NCI-H226 (cell line): ENCODE results near the gene PDPK1.
A peak's percentile ranks its signal among the peaks of the same experiment; 100 is the strongest.

ENCODE experiments used
- DNase-seq: peaks from one replicate; pipeline ENCODE4 v3.0.0-alpha.2; 2015

PDPK1 gene

DNA sequence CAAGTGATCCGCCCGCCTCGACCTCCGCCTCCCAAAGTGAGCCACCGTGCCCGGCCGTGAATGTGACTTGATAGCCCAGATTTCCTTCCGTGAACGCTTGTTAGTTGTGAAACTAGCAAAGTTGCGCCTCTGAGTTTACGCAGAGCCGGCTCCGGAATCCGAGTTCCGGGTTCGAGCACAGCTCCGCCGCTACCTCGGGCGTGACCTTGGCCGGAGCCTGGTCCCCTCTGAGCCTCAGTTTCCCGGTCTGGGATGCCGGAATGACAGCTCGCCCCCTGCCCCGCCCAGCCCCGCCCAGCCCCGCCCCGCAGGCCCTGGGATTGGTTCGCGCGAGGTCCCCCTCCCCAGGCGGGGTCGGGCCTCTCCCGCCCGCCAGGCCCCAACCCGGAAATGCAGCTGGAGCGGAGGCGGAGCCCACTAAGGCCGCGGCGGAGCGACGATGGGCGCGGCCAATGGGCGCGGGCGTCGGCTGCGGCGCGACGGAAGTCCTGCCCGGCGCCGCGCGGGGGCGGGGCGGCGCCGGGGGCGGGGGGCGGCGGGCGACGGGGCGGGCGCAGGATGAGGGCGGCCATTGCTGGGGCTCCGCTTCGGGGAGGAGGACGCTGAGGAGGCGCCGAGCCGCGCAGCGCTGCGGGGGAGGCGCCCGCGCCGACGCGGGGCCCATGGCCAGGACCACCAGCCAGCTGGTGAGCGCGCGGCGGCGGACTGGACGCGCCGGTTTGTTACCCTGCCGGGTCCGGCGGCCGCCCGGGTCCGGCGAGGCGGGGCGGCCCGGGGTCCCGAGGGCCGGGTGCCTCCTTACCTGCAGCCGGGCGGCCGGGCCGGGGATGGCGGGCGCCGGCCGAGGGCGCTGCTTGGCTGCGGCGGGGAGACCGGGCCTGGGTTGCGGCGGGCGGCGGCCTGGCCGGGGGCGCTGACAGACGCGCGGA is at the start of gene PDPK1:
Gene PDPK1 (plus strand): TSS at position 571 of the 929 bp plus-strand sequence. CDS start 92 bp downstream, at position 663.
- peak; percentile 91 for DNase-seq

- DNase-seq, result no peak
Observed at GRCh38 chr16:2489581-2489980, 48.2 kb upstream of the PDPK1 start.

DNA sequence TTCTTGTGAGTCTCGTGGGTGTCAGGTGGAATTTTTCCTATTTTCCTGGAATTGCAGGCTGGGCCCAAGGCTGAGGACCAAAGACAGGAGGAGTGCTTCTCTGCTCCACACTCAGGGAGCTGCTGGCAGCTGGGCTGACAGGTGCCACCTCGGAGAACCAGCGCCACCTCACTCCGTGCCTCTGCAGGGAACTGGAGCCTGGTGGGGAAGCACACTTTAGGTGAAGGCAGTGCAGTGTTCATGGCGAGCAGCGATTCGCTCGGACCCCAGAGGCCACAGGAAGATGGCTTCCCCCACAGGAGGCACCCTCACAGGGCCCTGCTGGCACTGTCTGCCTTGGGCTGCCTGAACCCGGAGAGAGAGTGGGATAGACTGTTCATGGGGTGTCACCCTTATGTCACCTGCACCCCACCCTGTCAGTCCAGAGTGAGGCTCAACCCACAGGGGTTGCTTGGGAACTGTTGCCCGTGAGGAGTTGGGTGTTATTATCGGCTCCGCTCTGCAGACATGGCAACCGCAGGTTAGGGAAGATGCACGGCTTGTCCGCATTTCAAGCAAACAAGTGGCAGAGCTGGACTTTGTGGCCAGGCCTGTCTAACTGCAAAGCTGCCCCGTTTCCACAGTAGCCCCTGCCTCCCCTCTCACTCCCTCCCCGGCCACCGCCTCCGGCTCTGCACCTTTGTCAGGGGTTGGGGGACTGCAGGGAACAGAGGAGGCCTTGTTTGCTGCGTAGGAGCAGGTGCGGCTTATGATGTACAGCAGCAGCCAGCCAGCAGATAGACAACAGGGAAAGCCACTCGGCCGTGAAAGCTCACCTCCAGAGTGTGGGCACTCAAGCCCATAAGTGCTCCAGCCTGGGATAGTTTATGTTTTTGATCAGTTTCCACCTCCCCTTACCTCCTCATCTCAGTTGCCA is 47.4 kb upstream of the PDPK1 start:
- DNase-seq, result no peak

DNA sequence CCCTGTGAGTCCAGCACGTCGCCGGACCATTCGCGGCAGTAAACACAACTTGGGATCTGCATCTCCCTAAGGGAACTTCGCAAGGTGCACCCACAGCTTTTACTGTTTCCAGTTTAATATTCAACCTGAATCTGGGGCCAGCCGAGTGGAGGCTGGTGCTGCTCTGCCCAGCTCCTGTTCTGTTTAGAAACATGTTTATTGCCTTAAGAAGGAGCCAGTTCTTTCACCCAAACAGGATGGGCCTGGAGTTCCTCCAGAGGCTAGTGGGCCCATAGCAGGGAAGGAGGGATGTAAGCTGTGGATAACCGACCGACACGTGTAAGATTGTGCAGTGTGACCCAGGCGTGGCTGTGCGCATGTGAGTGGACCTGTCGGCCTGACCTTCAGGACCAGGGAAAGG is 45.5 kb upstream of the PDPK1 start:
- DNase-seq, result no peak

DNA sequence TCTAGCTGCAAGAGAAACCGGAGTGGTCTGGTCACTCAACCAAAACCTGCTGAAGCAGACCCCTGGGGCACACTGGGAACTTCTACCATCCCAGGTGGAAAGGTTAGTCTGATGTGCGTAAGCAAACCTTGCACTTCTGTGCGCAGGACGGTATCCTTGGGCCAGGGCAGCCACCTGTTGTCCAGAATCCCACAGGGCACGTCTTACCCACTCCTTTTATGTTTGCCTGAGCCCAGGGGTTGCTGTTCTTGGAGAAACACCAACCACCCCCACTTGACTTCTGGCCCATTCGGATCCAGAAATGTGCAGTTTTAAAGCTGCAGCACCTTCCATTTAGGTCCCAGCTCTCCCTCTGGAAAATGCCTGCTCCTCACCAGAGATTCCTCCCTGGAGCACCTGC is 44.2 kb upstream of the PDPK1 start:
- DNase-seq, result no peak

DNA sequence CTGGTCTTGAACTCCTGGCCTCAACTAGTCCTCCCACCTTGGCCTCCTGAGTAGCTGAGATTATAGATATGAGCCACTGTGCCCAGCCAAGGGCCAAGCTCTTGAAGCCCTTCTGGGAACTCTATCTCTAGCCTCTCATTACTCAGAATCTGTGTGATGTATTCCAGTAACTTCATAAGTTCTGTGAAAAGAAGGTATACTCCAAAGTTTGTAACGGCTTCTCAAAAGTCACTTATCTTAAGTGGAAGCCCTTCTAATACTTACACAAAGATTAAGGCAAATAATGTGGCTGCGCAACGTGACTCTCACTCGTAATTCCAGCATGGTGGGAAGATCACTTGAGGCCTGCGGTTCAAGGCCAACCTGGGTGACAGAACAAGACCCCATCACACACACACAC is 43.2 kb upstream of the PDPK1 start:
- no peak for DNase-seq

- no peak for DNase-seq
Observed at GRCh38 chr16:2495041-2495440, 42.8 kb upstream of the PDPK1 start.

- no peak for DNase-seq
Observed at GRCh38 chr16:2496223-2497115, 41.4 kb upstream of the PDPK1 start.

DNA sequence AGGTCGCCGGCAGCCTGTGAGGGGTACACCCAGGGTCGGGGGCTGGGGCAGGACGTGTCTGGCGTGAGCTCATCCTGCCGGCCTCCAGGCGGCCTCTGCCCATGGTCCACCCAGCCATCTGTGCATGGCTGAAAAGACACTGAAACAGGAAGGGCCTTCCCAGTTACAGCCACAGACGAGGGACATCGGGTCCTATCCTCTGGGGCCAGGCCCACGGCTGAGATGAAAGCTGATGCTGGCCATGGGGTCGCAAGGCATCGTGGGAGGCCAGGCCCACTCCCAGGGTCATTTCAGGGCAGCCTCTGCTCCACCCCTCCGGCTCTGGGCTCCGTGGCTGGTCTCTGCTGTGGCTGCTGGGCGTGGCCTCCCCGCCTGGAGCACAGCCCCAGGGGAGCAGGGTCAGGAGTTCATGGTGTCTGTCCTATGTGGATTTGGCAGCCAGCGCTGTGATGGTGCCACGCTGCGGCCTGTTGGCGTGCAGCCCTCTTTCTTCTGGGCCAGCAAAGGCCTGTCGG is 40.6 kb upstream of the PDPK1 start:
- no peak for DNase-seq

DNA sequence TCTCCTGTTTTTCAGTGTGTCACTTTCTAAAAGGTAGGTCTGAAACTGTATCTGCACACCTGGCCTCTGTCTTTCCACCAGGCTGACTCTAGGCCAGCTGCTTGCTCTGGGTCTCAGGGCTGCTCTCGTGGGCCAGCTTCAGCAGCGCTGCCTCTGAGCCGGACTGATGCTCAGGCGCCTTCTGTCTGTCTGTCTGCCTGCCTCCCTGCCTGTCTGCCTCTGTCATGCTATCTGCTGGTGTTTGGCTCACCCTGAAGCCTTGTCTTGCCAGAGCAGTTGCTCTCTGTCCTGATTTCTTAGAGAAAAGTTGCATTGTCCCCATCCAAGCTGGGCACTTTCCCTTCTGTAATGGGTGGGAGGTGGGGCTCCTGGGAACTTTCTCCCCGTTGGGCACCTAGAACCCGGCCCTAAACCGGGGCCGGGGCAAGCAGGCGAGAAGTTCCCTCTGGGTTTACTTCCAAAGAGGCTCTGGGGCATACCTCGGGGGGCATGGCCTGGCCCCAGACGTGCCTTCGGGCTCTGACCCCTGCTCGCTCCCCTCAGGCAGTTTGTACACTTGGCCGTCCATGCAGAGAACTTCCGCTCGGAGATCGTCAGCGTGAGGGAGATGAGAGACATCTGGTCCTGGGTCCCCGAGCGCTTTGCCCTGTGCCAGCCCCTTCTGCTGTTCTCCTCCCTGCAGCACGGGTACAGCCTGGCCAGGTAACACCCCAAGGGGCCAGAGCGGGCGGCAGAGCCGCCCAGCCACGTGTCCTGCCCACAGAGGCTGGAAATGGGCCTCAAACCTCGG is 39.9 kb upstream of the PDPK1 start:
- DNase-seq, result no peak

DNA sequence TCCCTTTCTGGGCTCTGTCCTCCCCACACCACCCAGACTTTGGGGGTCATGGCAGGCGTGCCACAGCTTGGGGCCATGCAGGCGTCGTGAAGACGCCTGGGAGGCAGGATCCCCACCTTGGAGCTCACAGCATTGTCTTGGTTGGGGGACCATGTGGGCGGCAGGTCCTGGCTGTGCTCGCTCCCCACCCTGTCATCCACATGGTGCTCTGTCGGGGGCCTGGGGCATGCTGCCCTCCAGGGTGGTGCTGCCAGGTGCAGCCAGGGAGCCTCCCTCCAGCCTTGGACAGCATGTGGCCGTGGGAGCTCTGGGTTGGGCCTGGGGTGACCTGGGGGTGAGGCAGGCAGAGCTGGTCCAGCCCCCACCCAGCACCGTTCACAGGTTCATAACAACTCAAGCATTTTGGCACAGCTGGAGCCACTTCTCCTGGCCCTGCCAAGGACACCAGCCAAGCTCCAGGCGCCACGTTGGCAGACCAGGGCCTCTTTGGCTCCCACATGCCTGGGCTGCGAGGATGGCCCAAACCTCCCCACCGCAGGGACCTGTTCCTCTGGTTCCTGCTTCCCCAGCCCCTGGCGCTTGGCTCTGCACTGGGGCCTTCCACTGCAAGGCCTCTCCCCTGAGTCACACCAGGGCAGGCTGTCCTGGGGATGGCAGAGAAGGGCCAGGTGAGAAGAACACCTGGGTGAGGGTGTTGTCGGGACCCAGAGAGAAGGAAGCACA is 39.1 kb upstream of the PDPK1 start:
- DNase-seq, result no peak

DNA sequence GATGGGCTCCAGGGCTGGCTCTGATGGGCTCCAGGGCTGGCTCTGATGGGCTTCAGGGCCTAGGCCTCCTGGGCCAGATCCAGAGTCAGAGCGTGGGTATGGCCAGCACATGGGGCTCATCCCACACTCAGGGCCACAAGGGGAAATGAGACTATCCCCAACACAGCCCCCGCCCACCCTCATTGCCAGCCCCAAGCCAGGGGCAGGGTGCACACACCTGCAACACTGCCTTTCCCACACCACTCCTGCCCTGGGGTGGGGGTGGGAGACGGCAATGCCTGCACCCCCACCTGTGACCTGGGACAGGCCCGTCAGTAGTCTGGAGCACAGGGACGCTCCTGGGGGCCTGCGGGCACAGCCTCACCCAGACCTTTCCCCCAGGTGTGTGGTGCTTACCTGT is 38.4 kb upstream of the PDPK1 start:
- no peak for DNase-seq

GRCh38 chr16:2499890-2500429 is 37.9 kb upstream of the PDPK1 start:
- DNase-seq, result no peak

DNA sequence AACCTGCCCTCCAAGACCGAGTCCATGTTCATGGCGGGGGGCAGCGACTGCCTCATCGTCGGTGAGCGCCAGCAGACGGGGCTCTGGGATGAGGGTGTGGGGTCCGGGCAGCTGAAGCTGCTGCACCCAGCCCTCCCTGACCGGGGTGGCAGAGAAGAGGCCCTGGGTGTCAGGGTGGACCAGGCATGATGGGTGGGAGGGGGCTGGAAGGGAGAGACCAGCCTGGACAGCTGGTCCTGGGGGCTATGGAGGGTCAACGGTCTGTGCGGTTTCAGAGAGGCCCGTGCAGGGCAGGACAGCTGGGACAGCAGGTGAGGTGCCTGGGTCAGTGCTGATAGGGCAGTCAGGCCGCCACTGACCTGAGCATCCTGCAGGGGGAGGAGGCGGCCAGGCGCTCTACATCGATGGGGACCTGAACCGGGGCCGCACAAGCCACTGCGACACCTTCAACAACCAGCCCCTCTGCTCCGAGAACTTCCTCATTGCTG is 37.3 kb upstream of the PDPK1 start:
- no peak for DNase-seq

DNA sequence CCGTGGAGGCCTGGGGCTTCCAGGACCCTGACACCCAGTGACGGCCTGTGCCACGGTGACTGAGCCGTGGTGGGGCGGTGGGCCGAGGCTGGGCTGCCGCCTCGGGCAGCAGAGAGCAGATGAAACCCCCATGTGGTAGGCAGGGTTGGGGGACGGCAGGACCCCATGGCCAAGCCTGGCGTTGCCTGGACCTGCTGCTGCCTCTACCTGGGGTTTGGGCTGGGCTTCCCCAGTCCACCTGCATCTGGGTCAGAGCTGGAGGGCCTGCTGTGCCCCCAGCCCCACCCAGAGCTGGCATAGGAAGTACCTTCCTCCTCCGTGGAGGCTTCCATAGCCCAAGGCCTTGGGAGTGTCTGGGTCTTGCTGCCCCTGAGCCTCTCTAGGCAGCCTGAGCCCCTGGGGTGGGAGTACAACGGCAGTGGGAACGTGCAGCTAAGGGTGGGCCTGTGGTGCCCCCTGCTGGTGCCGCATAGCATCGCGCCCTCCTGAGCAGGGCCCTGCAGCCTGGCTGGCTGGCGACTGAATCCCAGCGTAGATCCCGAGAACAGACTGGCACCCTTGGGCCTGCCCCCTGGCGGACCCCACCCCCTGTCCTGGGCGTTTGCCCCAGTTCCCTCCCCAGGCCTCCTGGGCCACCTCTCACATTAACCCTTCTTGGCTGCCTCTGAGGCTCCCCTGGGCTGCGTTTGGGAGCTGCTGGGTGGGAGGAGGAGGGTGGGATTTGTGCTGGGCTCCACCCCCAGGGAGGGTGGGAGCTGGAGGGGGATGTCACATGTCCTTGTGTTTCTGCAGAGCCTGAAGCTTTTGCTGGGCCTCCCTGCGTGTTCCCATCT is 36.7 kb upstream of the PDPK1 start:
- peak; percentile 52 for DNase-seq

- no peak for DNase-seq
Observed at GRCh38 chr16:2501946-2502895, 35.6 kb upstream of the PDPK1 start.

GRCh38 chr16:2505695-2506094 is 32.1 kb upstream of the PDPK1 start:
- no peak for DNase-seq

- DNase-seq, result no peak
Observed at GRCh38 chr16:2507052-2507659, 30.7 kb upstream of the PDPK1 start.
